Mononuclear cell (primary cell): ENCODE data around the gene PHTF2. TPM values are rescaled to one million over a fixed set of nuclear protein-coding genes. Genes with fewer than 3 reads are reported as not detected.
"Not testable (repeated sequence)": the region's sequence is repeated elsewhere in the genome, so short reads cannot be mapped to it uniquely, and the experiment has no call there.

Experiments used
- H3K27me3 ChIP-seq: 2 replicates; pipeline ENCODE4 v1.6.0; 2011; ENCODE audit warnings: low read length, control low read depth; ENCODE audit not compliant: insufficient read depth
- H3K4me1 ChIP-seq: 2 replicates; pipeline ENCODE4 v1.5.1; 2011; ENCODE audit warnings: mild to moderate bottlenecking, low read length, control low read depth; ENCODE audit not compliant: insufficient read depth
- H3K4me3 ChIP-seq: 2 replicates; pipeline ENCODE4 v1.5.1; 2011; ENCODE audit warnings: mild to moderate bottlenecking, low read length, moderate library complexity
- H3K9me3 ChIP-seq: 2 replicates; pipeline ENCODE4 v1.5.1; 2011; ENCODE audit warnings: low read depth, mild to moderate bottlenecking, control low read depth, low read length
- total RNA-seq: library from RNA; depleted of rRNA; stranded (reverse); fragments of >200 nt; gene quantifications from one replicate; pipeline ENCODE4 v1.2.3, GENCODE V29; 2012

The PHTF2 gene
- total RNA-seq, 1 donor: 34.8 TPM

- H3K9me3 ChIP-seq: no peaks in the 10 kb centered on the region
These were observed 15.0 kb upstream of the PHTF2 start for GRCh38 chr7:77783545-77783944.

GRCh38 chr7:77784426-77784825 lies 14.1 kb upstream of the PHTF2 start:
- H3K4me1 ChIP-seq, H3K9me3 ChIP-seq, H3K4me3 ChIP-seq, H3K27me3 ChIP-seq: not testable (repeated sequence)

More at GRCh38 chr7:77783545-77783944, 15.0 kb upstream of the PHTF2 start:
- Histone ChIP-seq H3K4me1 (no peaks in the 10 kb centered on the region), H3K4me3 (no peak overlapping the region), H3K27me3 (no peaks in the 10 kb centered on the region)

GRCh38 chr7:77786018-77786417 lies 12.6 kb upstream of the PHTF2 start:
- H3K27me3 ChIP-seq: no peaks in the 10 kb centered on the region
- H3K4me3 ChIP-seq: no peak overlapping the region
- H3K9me3 ChIP-seq: no peaks in the 10 kb centered on the region
- H3K4me1 ChIP-seq: no peaks in the 10 kb centered on the region

GRCh38 chr7:77786741-77787140 lies 11.8 kb upstream of the PHTF2 start:
- H3K27me3 ChIP-seq: no peaks in the 10 kb centered on the region
- no peaks in the 10 kb centered on the region for H3K4me1 ChIP-seq
- H3K9me3 ChIP-seq: no peaks in the 10 kb centered on the region
- no peak overlapping the region for H3K4me3 ChIP-seq

- Histone ChIP-seq H3K4me1 (no peaks in the 10 kb centered on the region), H3K27me3 (no peaks in the 10 kb centered on the region), H3K9me3 (no peaks in the 10 kb centered on the region), H3K4me3 (no peak overlapping the region)
These were observed 10.2 kb upstream of the PHTF2 start for GRCh38 chr7:77788327-77788902.

- H3K4me3 ChIP-seq: no peak overlapping the region
- H3K4me1 ChIP-seq: peaks cover 8% of the 10 kb centered on the region
- no peaks in the 10 kb centered on the region for H3K9me3 ChIP-seq
- no peaks in the 10 kb centered on the region for H3K27me3 ChIP-seq
These were observed 7.2 kb upstream of the PHTF2 start for GRCh38 chr7:77791336-77791735.

GRCh38 chr7:77791956-77792355 lies 6.6 kb upstream of the PHTF2 start:
- no peaks in the 10 kb centered on the region for H3K27me3 ChIP-seq
- H3K4me1 ChIP-seq: peaks cover 14% of the 10 kb centered on the region
- no peak overlapping the region for H3K4me3 ChIP-seq
- H3K9me3 ChIP-seq: no peaks in the 10 kb centered on the region

- no peak overlapping the region for H3K4me3 ChIP-seq
- H3K9me3 ChIP-seq: no peaks in the 10 kb centered on the region
- peaks cover 22% of the 10 kb centered on the region for H3K4me1 ChIP-seq
- no peaks in the 10 kb centered on the region for H3K27me3 ChIP-seq
These were observed 4.6 kb upstream of the PHTF2 start for GRCh38 chr7:77794000-77794399.

- Histone ChIP-seq H3K9me3 (no peaks in the 10 kb centered on the region), H3K4me1 (peaks cover 29% of the 10 kb centered on the region), H3K27me3 (no peaks in the 10 kb centered on the region), H3K4me3 (no peak overlapping the region)
These were observed 2.5 kb upstream of the PHTF2 start for GRCh38 chr7:77796109-77796508.

- Histone ChIP-seq H3K27me3 (no peaks in the 10 kb centered on the region), H3K9me3 (no peaks in the 10 kb centered on the region), H3K4me1 (peaks cover 29% of the 10 kb centered on the region), H3K4me3 (peak overlapping the region; percentile 95)
These were observed 1.6 kb upstream of the PHTF2 start for GRCh38 chr7:77796960-77797359.

- peak overlapping the region; percentile 95 for H3K4me3 ChIP-seq
- H3K4me1 ChIP-seq: peaks cover 36% of the 10 kb centered on the region
- no peaks in the 10 kb centered on the region for H3K9me3 ChIP-seq
- H3K27me3 ChIP-seq: no peaks in the 10 kb centered on the region
These were observed 709 bp upstream of the PHTF2 start for GRCh38 chr7:77797734-77798393.

- peaks cover 44% of the 10 kb centered on the region for H3K4me1 ChIP-seq
- H3K27me3 ChIP-seq: no peaks in the 10 kb centered on the region
- no peaks in the 10 kb centered on the region for H3K9me3 ChIP-seq
- peak overlapping the region; percentile 95 for H3K4me3 ChIP-seq
These were observed 748 bp downstream of the PHTF2 start for GRCh38 chr7:77799078-77799964.

- Histone ChIP-seq H3K4me3 (peak overlapping the region; percentile 95), H3K27me3 (no peaks in the 10 kb centered on the region), H3K4me1 (peaks cover 41% of the 10 kb centered on the region), H3K9me3 (no peaks in the 10 kb centered on the region)
These were observed 1.6 kb downstream of the PHTF2 start for GRCh38 chr7:77800158-77800557.

- Histone ChIP-seq H3K4me3 (no peak overlapping the region), H3K4me1 (peaks cover 40% of the 10 kb centered on the region), H3K9me3 (peaks cover 1% of the 10 kb centered on the region), H3K27me3 (no peaks in the 10 kb centered on the region)
These were observed 2.2 kb downstream of the PHTF2 start for GRCh38 chr7:77800730-77801129.
